ENCODE measurements around the gene SDHB.
"Not testable (repeated sequence)": the region's sequence is repeated elsewhere in the genome, so short reads cannot be mapped to it uniquely, and the experiment has no call there.

The SDHB gene

GRCh38 chr1:17075470-17076255, 21.8 kb upstream of the SDHB start:
- no peak for DNase-seq (ENCODE audit: low read depth)

- no peak for DNase-seq (ENCODE audit: low read depth)
Observed at GRCh38 chr1:17071794-17072193, 18.0 kb upstream of the SDHB start.

DNA sequence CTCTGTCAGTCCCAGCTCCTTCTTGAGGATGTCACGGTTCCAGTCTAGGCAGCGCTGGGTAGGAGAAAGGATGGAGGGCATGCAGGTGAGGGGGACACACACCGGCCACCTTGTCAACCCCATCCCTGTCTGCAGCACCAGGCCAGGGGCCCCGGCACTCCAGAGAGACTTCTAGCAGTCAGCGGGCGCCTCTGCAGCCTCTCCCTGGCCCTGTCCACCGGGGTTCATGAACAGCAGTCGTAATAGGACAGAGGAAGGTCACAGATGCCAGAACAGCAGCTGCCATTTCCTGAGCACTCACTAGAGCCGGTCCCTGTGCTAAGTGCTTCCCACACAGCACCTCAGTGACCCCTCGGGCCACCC, 16.3 kb upstream of the SDHB start:
- DNase-seq (ENCODE audit: low read depth) = no peak

DNA sequence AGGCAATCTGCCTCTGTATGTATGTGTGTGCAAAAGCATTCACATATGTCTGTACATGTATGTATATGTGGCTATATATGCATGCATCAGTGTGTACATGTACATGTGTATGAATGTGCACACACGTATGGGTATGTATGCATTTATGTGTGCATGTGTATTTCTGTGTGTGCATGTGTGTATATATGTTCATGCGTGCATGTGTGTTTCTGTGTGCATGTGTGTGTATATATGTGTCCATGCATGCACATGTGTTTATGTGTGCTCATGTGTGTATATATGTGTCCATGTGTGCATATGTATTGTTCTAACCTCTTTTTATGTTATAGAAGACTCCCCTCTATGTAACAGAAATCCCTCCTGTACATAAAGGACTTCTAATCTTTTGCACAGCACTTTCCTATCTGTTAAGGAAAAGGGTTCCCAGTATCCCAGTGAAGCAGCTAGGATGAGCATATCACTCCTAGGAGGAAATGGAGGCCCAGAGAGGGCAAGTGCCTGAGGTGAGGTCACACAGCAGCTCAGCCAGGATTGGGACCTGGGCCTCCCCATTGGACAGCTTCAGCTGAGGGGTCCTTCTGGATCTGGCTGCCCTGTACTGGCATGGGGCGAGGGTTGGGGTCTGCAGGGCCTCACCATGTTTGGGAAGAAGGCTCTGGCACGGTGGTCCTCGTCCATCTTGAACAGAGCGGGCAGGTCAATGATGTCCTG, 15.8 kb upstream of the SDHB start:
- no peak for DNase-seq (ENCODE audit: low read depth)

GRCh38 chr1:17068789-17069188, 15.0 kb upstream of the SDHB start:
- no peak for DNase-seq (ENCODE audit: low read depth)

DNA sequence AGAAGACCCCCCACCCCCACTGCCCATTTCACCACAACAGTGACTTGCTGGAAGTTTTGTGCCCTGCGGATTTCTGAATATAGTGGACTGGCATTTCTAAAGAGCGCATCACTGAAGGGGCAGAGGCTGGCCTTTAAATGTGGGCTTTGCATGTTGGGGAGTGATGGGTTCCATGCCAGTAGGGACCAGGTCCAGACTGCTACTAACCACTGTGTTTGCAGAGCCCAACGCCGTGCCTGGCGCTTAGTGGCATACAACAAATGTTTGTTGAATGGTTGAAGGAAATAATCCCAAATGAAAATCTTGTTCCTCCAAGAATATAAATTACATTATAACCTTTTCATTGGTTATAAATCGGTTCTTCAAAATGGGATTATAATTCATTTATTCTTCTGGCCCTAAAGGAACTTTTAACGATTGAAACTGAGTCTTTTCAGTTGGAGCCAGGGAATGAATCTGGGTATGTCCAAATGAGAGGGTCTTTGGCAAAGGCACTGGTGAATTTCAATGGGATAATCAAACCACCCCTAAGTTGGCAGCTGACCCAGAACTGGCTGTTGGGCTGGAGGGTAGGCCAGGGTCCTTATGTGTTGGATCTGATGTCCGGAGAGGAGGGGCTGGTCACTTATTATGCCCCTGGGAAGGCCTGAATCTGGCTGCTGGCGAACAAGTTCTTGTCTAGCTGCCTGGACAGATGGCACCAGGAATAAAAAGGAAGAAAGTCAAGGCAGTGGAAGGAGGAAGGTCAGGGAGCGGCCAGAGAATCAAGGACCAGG, 13.8 kb upstream of the SDHB start:
- DNase-seq (ENCODE audit: low read depth) = no peak

GRCh38 chr1:17067069-17067426, 13.2 kb upstream of the SDHB start:
- no peak for DNase-seq (ENCODE audit: low read depth)

DNA sequence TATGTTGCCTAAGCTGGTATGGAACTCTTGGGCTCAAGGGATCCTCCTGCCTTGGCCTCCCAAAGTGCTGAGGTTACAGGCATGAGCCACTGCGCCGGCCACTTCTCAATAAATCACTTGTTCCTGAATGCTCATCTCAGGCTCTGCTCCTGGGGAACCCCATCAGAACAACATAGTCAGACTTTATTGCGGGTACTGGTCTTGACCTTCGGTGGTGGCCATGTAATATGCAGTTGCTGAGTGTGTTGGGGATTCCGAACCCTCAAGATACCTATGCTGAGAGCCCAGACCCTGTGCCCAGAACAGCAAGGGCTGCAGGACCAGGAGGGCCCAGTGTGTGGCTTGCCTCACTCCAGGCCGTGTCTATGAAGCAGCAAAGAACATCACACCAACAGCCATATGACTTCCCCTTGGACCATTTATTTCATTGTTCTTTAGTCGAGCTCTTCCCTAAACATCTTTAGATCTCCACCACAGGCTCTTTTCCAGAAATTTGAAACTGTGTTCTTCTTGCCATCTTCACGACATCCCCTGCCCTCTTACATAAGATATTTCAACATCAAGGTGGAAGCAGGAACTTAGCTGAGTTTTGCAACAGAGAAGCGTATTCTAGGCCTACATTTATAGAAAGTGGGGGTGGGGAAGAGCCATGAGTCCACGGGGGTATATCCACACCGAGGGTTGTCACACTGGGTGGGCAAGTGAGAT, 12.7 kb upstream of the SDHB start:
- no peak for DNase-seq (ENCODE audit: low read depth)

DNA sequence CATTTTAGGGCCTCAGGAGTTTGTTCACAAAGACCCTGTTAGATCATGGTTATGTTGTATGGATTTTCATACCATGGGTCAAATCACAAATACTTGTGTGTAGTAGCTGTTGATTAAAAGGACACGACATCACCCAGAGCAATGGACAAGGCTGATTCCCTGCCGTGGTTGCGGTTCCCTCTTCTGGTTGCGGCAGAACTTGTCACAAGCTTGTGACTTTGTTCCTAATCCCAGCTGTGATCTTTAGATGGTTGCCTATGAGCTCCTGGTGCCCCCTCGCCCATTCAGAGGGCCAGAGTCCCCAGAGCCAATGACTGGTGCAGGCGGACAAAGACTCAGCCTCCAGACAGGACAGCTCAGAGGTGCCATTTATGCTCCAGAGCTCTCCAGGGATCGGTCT, 11.8 kb upstream of the SDHB start:
- no peak for DNase-seq (ENCODE audit: low read depth)

DNA sequence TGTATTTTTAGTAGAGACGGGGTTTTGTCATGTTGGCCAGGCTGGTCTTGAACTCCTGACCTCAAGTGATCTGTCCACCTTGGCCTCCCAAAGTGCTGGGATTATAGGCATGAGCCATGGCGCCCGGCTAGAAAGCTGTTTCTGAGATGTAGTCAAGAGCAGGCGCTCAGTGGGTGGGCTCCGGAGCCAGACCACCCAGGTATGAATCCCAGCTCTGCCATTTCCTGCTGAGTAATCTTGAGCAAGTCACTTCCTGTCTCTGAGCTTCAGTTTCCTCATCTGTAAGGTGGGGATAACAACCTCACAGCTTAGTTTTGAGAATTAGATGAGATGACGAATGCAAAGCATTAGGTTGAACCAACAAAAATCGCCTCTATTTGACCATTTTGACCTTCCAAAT, 8.9 kb upstream of the SDHB start:
- DNase-seq (ENCODE audit: low read depth) = not testable (repeated sequence)

DNA sequence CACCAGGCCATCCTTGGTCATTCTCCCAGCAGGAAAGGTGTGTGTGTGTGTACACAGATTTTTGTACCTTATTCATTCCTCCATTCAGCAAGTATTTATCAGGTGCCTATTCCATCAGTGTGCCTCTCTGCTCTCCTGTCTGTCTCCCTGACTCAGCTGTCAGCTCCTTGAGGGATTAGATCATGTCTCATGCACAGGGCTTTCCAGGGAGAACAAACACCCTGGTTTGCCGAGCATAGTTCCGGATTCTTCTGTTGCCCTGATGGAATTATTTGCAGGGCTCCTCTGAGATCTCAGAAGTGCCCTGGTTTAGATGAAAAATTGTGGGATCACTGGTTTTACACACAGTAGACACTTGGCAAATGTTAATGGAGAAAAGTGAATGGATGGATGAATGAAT, 8.1 kb upstream of the SDHB start:
- DNase-seq (ENCODE audit: low read depth) = no peak

DNA sequence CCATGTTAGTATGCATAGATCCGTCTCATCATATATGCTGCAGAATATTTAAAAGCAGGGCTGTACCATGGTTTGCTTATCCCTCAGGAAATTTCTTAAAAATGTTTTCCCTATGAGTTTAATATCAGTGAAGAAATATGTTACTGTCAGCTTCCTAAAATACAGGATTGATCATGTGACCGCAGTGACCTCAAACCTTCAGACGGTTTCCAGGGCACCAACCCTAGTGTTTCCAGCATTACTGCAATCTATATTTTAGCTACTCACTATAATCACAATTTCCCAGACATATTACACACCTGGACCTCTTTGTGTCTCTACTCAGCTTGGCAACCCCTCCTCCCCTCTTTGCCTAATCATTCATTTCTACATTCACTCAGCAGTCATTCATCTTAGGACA, 7.7 kb upstream of the SDHB start:
- no peak for DNase-seq (ENCODE audit: low read depth)

- DNase-seq (ENCODE audit: low read depth) = no peak
Observed at GRCh38 chr1:17060306-17060749, 6.5 kb upstream of the SDHB start.

GRCh38 chr1:17059391-17060305, 5.8 kb upstream of the SDHB start:
- DNase-seq (ENCODE audit: low read depth) = no peak

GRCh38 chr1:17056551-17056950, 2.7 kb upstream of the SDHB start:
- no peak for DNase-seq (ENCODE audit: low read depth)

DNA sequence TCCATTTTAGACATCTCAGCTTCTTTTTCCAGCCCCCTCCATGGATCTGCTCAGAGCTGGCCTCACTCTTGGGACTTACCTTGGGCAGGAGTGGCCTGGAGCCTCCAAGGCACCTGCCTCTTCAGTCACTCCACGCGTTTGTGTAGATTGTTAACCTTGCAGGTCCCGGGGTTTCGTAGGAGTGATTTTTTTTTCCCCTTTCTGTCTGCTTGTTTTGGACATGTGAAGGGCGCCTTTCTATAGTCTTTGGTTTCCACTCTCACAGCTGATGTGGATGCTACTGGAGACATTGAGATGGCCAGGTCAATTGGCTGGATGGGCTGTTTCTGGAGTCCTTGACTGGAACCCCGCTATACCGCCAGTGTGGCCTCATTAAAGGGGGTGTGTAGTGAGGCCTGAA, 2.0 kb upstream of the SDHB start:
- DNase-seq (ENCODE audit: low read depth) = no peak

- no peak for DNase-seq (ENCODE audit: low read depth)
Observed at GRCh38 chr1:17053086-17053684, 647 bp downstream of the SDHB start.

DNA sequence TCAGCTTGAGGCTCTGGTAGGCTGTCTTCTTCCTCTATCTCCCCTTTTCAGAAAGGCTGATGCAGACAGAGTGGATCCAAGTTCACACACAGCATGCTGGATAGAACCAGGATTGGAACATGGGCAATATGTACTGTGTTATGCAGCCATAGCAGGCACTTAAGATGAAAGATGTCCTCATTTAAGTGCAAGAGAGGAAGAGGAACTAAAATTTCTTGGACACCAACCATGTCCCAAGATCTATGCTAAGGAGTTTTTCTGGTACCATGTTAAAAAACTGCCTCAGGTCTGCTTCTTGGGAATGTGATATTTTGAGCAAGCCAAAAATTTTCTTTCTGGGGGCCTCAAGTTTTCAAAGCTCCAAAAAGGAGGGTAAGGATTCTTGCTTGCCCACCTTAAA, 1.2 kb downstream of the SDHB start:
- DNase-seq (ENCODE audit: low read depth) = no peak

- DNase-seq (ENCODE audit: low read depth) = no peak
Observed at GRCh38 chr1:17052038-17052437, 1.8 kb downstream of the SDHB start.

GRCh38 chr1:17047924-17048323, 5.9 kb downstream of the SDHB start:
- no peak for DNase-seq (ENCODE audit: low read depth)

DNA sequence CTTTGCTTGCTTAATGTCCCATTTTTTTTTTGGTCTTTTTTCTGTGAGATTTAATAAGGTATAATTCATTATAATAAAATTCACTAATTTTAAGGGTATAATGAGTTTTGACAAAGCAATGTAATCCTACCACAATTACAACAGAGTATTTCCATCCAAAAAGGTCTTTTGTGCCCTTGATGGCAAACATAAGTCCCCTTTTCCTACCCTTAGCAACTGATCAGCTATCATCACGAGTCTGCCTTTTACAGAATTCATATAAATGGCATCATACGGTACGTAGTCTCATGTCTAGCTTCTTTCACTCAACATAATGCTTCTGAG, 7.5 kb downstream of the SDHB start:
- DNase-seq (ENCODE audit: low read depth) = no peak

Data from activated T-helper 1 cell treated with Interleukin-2 at 50 U/mL for 16 hours (primary cell).